GM12891 (cell line): Measurements from ENCODE around the gene NEB.

ENCODE experiments used
- PAX5 ChIP-seq: IDR thresholded peaks from 2 replicates; pipeline ENCODE4 v1.6.1; 2011; ENCODE audit warnings: low read length, moderate library complexity, mild to moderate bottlenecking; ENCODE audit not compliant: insufficient read depth, severe bottlenecking
- POLR2A ChIP-seq: IDR thresholded peaks from 2 replicates; pipeline ENCODE4 v1.6.1; 2011; ENCODE audit warnings: low read depth, low read length, control low read depth
- POLR2AphosphoS5 ChIP-seq: IDR thresholded peaks from 2 replicates; pipeline ENCODE4 v1.6.1; 2011; ENCODE audit warnings: low read depth, low read length, control low read depth
- POU2F2 ChIP-seq: IDR thresholded peaks from 2 replicates; pipeline ENCODE4 v1.6.1; 2011; ENCODE audit warnings: low read depth, mild to moderate bottlenecking, control low read depth, low read length, moderate library complexity
- SPI1 ChIP-seq: IDR thresholded peaks from 2 replicates; pipeline ENCODE4 v1.6.1; 2011; ENCODE audit warnings: low read depth, low read length, control low read depth
- TAF1 ChIP-seq: IDR thresholded peaks from 2 replicates; pipeline ENCODE4 v1.6.1; 2011; ENCODE audit warnings: low read depth, low read length, control low read depth

GRCh38 chr2:151761193-151761592 is 26.9 kb upstream of the NEB start:
- TF ChIP-seq TAF1 (no peak), POLR2AphosphoS5 (no peak), POLR2A (no peak), SPI1 (no peak), PAX5 (no peak), POU2F2 (no peak)
